Measurements from ENCODE around the gene TMEM258.
A peak's percentile ranks its signal among the peaks of the same experiment; 100 is the strongest.

Gene TMEM258

DNA sequence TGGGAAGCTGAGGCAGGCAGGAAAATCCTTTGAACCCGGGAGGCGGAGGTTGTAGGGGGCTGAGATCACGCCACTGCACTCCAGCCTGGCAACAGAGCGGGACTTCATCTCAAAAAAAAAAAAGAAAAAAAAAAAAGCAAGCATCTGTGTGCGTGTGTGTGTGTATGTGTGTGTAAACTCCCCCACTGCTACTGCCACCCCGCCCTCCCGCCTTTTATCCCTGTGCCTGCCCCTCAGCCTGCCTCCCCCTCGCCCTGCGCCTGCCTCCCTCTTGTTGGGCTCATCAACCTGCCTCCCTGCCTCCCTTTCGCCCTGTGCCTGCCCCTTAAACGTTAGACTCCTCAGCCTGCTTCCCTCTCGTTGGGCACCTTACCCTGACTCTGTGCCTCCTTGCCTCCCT lies 18.0 kb downstream of the TMEM258 start:
- no peak for DNase-seq

DNA sequence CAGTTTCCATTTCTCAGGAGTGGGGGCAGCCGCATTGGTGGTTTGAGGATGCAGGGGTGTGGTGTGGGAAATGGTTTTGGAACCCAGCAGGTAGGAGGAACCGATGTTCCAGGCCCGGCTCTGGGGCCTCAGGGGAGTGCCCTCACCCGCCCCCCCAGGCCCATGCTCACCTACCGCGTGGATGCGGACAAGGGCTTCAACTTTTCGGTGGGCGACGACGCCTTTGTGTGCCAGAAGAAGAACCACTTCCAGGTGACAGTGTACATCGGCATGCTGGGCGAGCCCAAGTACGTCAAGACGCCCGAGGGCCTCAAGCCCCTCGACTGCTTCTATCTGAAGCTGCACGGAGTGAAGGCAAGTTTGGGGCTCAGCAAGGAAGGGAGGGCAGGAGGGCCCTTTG lies 18.6 kb downstream of the TMEM258 start:
- no peak for DNase-seq

DNA sequence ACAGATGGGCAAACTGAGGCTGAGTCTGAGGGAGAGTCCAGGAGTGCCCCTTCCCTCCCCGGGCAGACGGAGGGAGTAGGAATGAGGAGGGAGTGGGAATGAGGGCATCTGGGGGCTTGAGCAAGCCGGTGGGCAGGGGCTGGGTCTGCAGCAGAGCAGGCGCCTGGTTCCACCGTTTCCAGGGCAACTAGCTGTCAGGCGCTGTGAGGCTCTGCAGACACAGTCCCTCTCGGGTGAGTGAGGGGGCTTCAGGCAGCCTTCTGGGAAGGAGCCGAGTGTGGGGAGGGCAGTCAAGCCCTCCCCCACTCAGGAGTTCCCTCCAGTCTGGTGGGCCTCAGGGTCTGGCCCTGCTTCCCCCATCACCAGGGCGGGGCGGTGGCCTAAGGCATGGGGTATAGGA lies 19.0 kb downstream of the TMEM258 start:
- DNase-seq = no peak

- no peak for DNase-seq
These were observed 20.4 kb downstream of the TMEM258 start for GRCh38 chr11:61771985-61772455.

GRCh38 chr11:61771195-61771894 lies 21.1 kb downstream of the TMEM258 start:
- no peak for DNase-seq

DNA sequence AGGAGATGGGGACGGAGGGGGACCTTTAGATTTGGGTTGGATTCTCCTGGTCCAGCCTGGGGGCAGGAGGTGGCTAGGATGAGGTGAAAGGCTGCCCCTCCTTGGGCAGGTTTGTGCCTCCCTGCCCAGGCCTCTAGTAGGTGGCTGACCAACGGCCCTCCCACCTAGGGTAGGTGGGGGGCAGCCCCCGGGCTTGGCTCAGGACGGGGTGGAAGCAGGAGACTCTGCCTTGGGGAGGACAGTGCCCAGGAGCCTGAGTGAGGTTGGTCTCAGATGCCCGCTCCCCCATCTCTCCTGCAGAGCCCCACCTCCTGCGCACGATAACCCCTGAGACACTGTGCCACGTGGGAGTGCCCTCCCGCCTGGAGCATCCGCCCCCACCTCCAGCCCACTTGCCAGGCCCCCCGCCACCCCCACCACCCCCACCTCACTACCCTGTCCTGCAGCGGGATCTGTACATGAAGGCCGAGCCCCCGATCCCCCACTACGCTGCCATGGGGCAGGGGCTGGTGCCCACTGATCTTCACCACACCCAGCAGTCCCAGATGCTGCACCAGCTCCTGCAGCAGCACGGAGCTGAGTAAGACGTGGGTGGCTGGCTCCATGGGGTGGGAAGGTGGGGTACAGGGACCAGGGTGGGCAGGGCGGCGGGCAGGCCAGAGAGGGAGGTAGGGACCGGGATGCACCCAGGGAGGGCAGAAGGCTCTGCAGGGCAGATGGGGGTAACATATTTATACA lies 22.3 kb downstream of the TMEM258 start:
- DNase-seq = no peak

GRCh38 chr11:61769169-61769920 lies 23.1 kb downstream of the TMEM258 start:
- no peak for DNase-seq

- no peak for DNase-seq
These were observed 23.9 kb downstream of the TMEM258 start for GRCh38 chr11:61768376-61769076.

- no peak for DNase-seq
These were observed 26.0 kb downstream of the TMEM258 start for GRCh38 chr11:61766353-61766841.

DNA sequence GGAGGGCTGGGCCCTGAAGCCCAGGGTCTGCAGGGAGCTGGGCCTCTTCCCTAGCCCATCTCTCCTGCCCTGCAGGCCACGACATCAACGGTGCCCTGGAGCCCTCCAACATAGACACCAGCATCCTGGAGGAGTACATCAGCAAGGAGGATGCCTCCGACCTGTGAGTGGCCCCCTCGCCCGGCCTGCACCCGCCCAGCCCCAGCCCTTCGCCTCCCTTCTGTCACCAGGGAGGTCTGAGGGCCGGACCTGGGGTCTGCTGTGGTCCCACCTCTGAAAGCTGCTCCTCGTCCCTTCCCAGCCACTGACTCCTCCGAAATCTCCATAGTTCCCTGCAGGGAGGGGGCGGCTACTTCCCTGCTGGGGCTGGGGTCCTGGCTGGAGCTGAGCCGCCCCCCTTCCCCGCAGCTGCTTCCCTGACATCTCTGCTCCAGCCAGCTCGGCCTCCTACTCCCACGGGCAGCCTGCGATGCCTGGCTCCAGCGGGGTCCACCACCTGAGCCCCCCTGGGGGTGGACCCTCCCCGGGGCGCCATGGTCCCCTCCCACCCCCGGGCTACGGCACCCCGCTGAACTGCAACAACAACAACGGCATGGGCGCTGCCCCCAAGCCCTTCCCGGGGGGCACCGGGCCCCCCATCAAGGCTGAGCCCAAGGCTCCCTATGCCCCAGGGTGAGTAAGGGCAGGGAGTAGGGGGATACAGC lies 26.7 kb downstream of the TMEM258 start:
- no peak for DNase-seq

- no peak for DNase-seq
These were observed 27.7 kb downstream of the TMEM258 start for GRCh38 chr11:61764606-61765260.

GRCh38 chr11:61763930-61764605 lies 28.3 kb downstream of the TMEM258 start:
- no peak for DNase-seq

GRCh38 chr11:61762798-61763197 lies 29.6 kb downstream of the TMEM258 start:
- DNase-seq = no peak

GRCh38 chr11:61762223-61762615 lies 30.2 kb downstream of the TMEM258 start:
- DNase-seq = no peak

GRCh38 chr11:61761440-61762222 lies 30.8 kb downstream of the TMEM258 start:
- no peak for DNase-seq

- no peak for DNase-seq
These were observed 31.5 kb downstream of the TMEM258 start for GRCh38 chr11:61760946-61761345.

GRCh38 chr11:61757213-61757862 lies 35.1 kb downstream of the TMEM258 start:
- no peak for DNase-seq

DNA sequence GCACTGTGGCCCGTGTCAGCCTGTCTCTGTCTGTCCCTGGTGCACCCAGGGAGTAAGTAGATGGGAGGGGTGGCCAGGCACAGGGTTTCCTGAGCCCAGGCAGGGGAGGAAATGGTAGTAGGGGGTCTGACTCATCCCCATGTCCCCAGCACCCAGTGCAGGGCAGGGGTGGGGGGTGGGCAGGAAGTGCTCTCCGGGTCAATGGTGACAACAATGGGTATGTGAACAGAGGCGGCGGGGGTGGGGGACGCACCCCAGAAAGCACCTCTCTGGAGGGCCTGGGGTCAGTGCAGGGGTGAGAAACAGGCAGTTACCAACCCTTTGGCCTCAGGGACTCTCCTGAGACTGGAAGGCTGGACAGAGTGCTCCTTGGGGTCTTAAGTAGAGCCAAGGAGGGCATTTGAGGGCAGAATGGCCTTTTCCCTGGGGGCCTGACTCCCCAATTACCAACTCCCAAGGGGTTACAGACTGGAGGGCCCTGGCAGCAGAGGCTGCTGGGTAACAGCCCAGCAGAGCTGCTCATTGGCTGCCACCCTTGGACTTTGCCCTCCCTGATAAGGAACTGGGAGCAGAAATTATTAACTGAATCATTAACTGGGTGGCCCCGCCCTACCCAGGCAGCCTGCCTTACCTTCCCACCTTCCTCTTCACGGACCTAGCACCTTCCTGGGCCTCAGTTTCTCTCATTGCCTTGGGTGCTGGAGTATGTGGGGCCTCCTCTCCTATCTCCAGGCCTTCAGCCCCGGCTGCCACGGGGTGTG lies 35.8 kb downstream of the TMEM258 start:
- DNase-seq = peak; percentile 52 to 66

DNA sequence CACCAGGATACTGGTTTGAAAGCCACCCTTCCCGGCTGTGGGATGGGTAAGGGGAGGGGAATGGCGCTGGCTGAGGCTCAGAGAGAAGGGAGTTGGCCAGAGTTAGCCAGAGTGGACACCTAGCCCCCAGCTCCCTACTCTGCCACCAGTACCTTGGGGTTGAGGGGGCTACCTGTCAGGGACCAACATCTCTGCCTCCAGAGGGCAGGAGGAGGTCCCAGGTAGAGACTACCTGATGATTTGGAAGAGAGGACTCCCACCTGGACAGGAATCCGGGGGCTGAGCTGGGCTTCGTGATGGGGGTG lies 36.3 kb downstream of the TMEM258 start:
- DNase-seq = no peak
